Breast epithelium (tissue), 3 donors: Measurements from ENCODE around the gene PAN3.

Source experiments
- CTCF ChIP-seq, 3 donors: fragments of 450-650 bp; IDR thresholded peaks; one replicate each; pipeline ENCODE4 v1.5.1; 2016 to 2017; ENCODE audit warnings: antibody characterized with exemption in 3 of 3, mild to moderate bottlenecking in 3 of 3, moderate library complexity in 3 of 3
- POLR2A ChIP-seq: fragments of 450-650 bp; IDR thresholded peaks from one replicate; pipeline ENCODE4 v1.6.1; 2016; ENCODE audit warnings: antibody characterized with exemption, mild to moderate bottlenecking, moderate library complexity

GRCh38 chr13:28117689-28118377, 20.5 kb upstream of the PAN3 start:
- TF ChIP-seq POLR2A: no peak
- TF ChIP-seq CTCF (IDR thresholded peaks at IDR 0.05): no peak
